NCI-H1417 (cell line): ENCODE data around the gene ASF1B.
A peak's percentile ranks its signal among the peaks of the same experiment; 100 is the strongest.
"Not testable (repeated sequence)": the region's sequence is repeated elsewhere in the genome, so short reads cannot be mapped to it uniquely, and the experiment has no call there.

ENCODE experiments used
- DNase-seq, 3 experiments: peaks; one replicate each; lab custom pipeline; 2025; lab: John Stamatoyannopoulos, UW

ASF1B gene

GRCh38 chr19:14160017-14160703 is 23.8 kb upstream of the ASF1B start:
- DNase-seq: no peak

GRCh38 chr19:14159059-14159458 is 22.7 kb upstream of the ASF1B start:
- DNase-seq: no peak

DNA sequence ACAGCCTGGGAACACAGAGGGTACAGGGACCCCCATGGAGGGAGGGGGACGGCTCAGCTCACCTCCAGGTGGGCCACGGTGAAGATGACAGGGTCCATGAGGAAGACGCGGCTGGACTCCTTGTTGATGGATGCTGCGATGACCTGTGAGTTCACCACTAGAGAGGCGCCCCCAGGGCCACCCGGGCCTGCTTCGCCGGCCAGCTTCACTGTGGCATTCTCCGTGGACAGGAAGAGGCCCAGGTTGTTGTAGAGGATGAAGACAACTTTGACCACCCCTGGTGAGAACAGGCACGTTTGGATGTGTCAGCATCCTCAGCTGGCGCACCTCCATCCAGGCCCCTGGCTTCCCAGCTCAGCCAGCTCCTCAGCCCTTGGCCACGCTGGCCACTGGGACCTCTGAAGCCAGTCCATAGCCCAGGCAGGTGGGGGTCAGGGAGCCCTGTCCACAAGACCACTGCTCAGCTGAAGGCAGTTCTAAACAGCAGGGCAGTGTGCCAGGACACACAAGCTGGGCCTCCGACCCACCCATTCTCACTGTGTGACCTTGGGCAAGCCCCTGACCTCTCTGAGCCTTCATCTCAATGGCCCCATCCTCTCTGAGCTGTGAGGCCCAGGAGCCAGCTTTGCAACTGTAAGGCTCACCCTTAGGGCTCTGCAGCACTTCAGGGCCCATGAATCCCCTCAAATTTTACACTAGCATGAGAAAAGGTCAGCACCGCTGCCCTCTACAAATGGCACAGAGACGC is 22.1 kb upstream of the ASF1B start:
- DNase-seq: no peak

GRCh38 chr19:14156971-14157717 is 20.8 kb upstream of the ASF1B start:
- no peak for DNase-seq

DNA sequence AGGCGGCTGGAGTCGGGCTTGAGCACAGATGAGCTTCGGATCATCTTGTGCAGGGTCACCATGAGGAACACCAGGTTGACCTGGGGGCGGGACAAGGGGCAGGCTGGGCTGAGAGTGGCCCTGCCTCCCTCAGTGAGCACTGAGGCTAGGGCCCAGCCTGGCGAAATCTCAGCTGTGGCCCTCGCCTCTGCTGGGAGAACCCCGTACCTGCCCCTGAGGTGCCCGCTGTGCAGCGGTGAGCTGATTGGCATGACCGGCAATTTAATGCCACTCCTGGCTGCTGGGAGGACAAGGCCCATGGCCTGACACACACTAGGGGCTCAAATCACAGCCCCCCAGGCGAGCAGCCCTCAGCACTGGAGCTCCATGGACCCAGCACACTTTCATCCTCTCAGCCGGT is 19.7 kb upstream of the ASF1B start:
- DNase-seq: no peak

DNA sequence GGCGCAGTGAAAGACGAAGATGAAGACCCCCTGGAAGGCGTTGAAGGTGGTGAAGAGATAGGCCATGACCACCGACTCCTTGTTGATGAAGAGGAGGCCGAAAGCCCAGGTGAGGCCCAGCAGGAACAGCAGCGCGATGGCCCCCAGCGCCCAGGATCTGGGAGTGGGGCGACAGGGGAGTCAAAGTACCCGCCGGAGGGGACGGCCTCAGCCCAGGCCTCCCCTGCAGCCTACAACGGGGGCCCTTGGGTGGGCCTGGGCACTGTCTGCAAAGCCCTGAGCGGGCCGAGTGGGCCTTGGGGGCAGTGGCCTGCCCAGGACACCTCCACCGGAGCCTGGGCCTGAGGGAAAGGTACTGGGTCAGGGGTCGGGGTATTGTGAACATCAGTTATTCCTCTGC is 19.0 kb upstream of the ASF1B start:
- no peak for DNase-seq

- DNase-seq: no peak
Observed at GRCh38 chr19:14152713-14153112, 16.3 kb upstream of the ASF1B start.

DNA sequence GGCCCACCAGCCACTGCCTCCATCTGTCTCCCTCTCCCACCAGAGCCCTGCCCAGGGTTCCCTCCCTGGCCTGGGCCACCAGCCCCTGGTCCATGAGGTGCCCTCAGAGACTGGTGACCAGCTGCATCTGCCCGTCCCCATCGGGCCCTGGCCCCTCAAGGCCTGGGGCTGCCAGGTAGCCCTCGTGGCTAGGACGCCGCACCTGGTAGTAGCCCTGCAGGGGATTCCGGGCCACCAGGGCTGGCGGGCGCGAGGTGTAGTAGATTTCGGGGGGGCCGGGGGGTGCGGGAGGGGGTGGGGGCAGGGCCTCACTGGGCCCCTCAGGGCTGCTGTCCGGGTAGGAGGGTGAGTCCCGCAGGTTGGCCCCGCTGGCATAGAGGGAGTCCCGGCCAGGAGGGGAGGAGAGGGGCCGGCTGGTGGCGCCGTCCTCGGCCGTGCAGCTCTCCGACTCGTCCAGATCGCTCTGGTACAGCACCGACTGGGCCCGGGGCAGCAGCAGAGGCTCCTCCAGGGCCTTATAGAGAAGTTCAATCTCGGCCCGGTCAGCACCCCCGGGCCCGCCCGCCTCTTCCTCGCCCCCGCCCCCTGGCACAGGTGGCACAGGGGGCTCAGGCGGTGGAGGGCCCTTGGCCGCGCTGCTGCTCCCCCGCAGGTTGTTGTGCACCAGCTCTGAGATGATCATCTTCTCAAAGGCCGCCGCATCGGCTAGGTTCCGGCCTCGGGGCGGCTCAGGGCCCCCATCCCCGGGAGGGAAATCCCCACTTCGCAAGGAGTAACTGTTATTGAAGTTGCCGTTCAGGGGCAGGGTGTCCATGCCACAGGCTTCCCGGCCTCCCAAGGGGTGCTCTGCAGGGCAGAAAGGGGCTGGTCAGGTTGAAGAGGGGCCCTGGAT is 14.6 kb upstream of the ASF1B start:
- no peak for DNase-seq

DNA sequence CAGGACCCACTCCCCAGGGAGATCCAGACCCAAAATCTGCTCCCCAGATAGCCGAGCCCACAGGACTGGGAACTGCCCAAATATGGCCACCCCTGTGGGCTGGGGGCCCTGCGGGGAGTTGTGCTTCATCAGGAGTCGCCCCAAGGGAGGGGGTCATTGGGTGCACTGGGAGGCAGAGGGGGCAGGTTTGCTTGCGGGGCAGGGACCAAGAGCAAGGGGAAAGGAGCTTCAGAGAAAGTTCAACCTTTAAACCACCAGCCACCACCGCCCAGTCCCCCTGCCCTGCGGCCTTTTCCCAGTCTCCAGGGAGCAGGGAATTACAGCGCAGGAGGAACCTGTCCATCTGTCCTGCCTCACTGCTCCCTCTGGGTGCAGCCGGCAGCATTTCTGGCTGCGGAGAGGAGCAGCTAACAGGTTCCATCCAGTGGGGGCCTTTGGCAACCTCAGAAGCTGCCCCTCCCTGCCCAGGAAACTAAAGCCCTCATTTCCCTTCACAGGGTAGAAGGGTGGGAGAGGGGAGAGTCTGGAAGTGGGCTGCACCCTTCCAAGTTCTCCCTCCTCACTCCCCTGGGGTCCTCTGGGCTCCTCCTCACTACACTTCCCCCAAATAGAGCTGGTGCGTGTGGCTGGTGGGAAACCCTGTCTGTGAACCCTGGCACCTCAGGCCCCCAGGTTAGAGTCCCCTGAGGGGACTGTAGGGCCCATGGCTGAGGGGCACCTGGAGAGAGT is 13.8 kb upstream of the ASF1B start:
- no peak for DNase-seq

DNA sequence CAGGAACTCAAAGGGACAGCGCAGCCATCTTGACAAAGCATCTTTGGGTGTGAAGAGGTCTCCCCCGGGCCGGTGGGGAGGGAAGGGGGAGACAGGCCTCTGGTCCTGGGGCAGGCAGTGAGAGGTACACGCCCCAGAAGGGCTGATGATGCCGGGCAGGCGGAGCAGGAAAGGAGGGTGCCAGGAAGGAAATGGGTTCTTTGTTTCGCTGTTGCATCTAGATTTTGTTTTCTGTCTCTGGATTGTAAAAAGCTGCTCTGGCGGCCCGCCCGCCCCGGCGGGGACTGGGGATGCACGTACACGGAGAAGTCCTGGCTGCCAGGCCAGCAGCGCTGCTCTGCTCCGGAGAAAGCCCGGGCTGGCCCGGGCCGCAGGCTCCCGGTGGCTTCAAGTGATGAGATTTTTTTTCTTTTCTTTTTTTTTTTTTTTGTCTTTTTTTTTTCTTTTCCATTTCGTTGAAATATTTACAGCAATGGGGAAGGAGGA is 13.2 kb upstream of the ASF1B start:
- no peak for DNase-seq

GRCh38 chr19:14148751-14149410 is 12.5 kb upstream of the ASF1B start:
- DNase-seq: no peak

- DNase-seq: peak in 1 of 3 experiments; percentile 43
Observed at GRCh38 chr19:14147797-14148605, 11.6 kb upstream of the ASF1B start.

DNA sequence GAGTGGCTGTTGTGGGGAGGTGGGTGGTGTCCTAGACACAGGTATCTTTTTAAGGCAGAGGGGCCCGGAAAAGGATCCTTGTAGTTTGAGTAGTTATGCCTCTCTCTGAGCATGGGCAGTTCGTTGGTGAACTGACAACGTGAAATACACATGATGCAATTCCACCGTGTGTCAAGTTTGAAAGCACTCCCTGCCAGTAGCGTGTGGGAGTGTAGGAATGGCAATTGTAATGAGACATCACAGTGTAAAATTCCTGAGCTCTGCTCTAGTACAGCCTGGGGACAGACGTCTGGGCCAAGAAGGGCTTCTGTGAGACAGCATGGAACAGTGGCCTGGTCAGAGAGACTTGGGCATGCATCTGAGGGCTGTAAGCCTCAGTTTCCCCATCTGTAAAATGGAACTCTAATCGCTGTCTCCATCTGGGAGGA is 10.4 kb upstream of the ASF1B start:
- no peak for DNase-seq

DNA sequence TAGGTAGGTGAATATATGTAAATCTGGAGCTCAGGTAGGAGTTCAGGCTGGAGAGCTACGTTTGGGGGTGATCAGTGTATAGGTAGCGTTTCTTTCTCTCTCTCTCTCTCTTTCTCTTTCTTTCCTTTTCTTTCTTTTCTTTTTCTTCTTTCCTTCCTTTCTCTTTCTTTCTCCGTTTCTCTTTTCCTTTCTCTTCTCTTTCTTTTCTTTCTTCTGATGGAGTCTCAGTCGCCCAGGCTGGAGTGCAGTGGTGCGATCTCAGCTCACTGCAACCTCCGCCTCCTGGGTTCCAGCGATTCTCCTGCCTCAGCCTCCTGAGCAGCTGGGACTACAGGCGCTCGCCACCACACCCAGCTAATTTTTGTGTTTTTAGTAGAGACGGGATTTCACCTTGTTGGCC is 9.8 kb upstream of the ASF1B start:
- not testable (repeated sequence) for DNase-seq

DNA sequence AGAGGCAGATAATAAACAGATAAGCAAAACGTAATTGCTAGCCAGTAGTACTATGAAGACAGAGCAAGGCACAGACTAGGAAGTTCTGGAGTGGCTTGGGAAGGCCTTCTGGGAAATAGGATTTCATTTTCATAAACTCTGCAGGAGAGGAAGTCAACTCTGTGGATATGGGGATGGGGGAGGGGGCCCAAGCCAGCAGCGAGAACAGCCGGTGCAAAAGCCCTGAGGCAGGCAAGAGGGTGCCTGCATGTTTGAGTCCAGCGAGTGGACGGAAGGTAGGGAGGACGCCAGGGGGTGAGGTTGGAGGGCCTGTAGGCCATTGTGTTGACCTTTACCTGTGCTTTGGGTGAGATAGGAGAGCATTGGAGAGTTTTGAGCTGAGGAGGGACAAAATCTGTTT is 9.0 kb upstream of the ASF1B start:
- no peak for DNase-seq

DNA sequence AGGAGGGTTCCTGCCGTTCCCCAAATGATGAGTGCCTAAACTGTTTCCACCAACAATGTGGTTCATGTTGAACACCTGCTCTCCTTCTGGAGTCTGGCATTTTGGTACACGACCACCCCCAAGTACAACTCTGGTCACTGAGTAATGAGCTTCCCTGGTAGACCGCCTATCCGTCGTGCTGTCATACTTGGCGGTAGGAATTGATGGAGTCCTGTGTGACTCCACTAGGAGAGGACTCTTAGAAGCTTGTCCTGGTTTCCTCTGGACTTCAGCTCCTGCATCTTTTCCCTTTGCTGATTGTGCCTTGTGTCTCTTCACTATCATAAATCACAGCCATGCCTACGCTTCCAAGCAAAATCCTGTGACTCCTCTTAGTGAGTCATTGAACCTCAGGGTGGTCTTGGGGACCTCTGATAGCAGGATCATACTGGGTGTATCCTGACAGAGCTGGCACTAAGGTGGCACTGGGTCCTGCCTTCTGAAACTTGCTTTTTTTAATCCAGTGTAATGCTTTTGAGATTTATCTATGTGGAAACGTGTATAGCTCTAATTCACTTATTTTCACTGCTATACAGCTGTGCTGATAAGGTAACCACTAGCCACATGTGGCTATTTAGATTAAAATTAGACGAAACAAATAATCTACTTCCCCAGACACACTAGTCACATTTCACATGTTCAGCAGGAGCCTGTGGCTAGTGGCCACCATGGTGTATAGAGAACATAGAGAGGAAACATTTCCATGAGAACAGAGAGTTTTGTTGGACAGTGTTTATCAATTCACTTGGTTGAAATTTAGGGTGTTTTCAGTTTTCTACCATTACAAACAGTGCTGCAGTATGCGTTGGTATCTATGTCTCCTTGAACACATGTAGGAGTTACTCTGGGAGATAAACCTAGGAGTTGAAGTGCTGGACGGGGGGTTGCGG is 6.1 kb upstream of the ASF1B start:
- no peak for DNase-seq

GRCh38 chr19:14141041-14141440 is 4.7 kb upstream of the ASF1B start:
- DNase-seq: no peak

GRCh38 chr19:14139944-14140343 is 3.6 kb upstream of the ASF1B start:
- DNase-seq: no peak
